ENCODE results near the gene WBP2. TPM values are rescaled to one million over a fixed set of nuclear protein-coding genes. Genes with fewer than 3 reads are reported as not detected.

The WBP2 gene
- total and polyA plus RNA-seq, 2 of the 13 experiments (the other 11 are each of a cell fraction or from before 2014, with no cell fraction given): 29.2 to 29.5 TPM

DNA sequence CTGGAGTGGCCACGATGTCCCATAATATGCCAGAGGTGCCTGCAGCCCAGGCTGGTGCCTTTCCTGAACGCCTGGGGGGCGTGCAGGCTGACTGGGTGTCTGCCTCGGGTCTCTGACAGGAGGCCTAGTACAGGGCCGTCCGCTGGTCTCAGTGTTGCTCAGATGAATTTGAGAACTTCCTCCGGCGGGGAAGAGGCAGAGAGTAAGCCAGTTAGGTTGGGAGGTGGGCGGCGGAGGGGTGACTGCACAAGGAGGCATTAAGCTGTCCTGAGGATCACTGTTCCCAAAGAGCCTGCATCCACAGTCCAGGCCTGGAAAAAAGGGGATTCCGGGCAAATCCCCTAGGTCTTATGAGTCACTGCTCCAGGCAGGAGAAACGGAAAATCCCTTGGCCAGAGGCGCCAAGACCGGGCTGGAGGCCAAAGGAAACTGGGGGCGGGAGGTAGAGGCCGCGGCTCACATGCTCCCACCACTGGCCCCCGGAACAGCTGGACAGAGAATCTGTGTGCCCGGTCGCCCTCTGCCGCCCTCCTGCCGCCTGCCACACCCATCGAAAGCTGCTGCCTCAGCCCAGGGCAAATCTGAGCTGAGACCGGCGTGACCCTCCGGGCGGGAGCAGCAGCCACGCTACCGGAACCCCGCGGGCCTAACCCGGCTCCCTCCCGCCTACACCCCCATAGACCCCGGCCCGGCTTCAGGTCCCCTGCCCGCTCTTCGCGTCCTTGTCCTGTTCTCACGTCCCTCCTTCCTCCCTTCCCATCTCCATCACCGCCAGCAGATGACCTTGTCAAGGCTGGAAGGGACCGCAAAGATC lies 22.0 kb upstream of the WBP2 start (continued):
- TF ChIP-seq ZBTB7B (CRISPR knock-in tag; IDR thresholded peaks at IDR 0.05): peak; percentile 56; the same call in 1 of the 2 replicates
- 0 out of 2 replicates have a peak, but pooled peaks have one; percentile 39 for TF ChIP-seq CBFB (CRISPR knock-in tag; IDR thresholded peaks at IDR 0.05)
- no peak for TF ChIP-seq ISL2 (CRISPR knock-in tag; IDR thresholded peaks at IDR 0.05)
- TF ChIP-seq, protein P1, sequence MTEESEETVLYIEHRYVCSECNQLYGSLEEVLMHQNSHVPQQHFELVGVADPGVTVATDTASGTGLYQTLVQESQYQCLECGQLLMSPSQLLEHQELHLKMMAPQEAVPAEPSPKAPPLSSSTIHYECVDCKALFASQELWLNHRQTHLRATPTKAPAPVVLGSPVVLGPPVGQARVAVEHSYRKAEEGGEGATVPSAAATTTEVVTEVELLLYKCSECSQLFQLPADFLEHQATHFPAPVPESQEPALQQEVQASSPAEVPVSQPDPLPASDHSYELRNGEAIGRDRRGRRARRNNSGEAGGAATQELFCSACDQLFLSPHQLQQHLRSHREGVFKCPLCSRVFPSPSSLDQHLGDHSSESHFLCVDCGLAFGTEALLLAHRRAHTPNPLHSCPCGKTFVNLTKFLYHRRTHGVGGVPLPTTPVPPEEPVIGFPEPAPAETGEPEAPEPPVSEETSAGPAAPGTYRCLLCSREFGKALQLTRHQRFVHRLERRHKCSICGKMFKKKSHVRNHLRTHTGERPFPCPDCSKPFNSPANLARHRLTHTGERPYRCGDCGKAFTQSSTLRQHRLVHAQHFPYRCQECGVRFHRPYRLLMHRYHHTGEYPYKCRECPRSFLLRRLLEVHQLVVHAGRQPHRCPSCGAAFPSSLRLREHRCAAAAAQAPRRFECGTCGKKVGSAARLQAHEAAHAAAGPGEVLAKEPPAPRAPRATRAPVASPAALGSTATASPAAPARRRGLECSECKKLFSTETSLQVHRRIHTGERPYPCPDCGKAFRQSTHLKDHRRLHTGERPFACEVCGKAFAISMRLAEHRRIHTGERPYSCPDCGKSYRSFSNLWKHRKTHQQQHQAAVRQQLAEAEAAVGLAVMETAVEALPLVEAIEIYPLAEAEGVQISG (CRISPR knock-in tag; IDR thresholded peaks at IDR 0.05): no peak; the same call in 1 of the 2 replicates
- no peak for TF ChIP-seq SMYD3 (CRISPR knock-in tag; IDR thresholded peaks at IDR 0.05)
- TF ChIP-seq, protein P2, sequence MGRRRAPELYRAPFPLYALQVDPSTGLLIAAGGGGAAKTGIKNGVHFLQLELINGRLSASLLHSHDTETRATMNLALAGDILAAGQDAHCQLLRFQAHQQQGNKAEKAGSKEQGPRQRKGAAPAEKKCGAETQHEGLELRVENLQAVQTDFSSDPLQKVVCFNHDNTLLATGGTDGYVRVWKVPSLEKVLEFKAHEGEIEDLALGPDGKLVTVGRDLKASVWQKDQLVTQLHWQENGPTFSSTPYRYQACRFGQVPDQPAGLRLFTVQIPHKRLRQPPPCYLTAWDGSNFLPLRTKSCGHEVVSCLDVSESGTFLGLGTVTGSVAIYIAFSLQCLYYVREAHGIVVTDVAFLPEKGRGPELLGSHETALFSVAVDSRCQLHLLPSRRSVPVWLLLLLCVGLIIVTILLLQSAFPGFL (CRISPR knock-in tag; IDR thresholded peaks at IDR 0.05): no peak
- no peak for TF ChIP-seq NONO (IDR thresholded peaks at IDR 0.05)
- TF ChIP-seq NONO (CRISPR knock-in tag; conservative IDR thresholded peaks at IDR 0.05): peak; percentile 17
- TF ChIP-seq ZNF326 (CRISPR knock-in tag; IDR thresholded peaks at IDR 0.05; ENCODE audit: borderline replicate concordance): no peak; the same call in 1 of the 2 replicates
- TF ChIP-seq HES4 (CRISPR knock-in tag; IDR thresholded peaks at IDR 0.05; ENCODE audit: borderline replicate concordance): 0 out of 2 replicates have a peak, but pooled peaks have one; percentile 16
- TF ChIP-seq FOSL1 (CRISPR knock-in tag; IDR thresholded peaks at IDR 0.05; ENCODE audit: borderline replicate concordance): no peak; the same call in 1 of the 2 replicates
- no peak for TF ChIP-seq PLRG1 (conservative IDR thresholded peaks at IDR 0.05)
- TF ChIP-seq ATAD3A (CRISPR knock-in tag; IDR thresholded peaks at IDR 0.05): no peak
- TF ChIP-seq, protein P3, sequence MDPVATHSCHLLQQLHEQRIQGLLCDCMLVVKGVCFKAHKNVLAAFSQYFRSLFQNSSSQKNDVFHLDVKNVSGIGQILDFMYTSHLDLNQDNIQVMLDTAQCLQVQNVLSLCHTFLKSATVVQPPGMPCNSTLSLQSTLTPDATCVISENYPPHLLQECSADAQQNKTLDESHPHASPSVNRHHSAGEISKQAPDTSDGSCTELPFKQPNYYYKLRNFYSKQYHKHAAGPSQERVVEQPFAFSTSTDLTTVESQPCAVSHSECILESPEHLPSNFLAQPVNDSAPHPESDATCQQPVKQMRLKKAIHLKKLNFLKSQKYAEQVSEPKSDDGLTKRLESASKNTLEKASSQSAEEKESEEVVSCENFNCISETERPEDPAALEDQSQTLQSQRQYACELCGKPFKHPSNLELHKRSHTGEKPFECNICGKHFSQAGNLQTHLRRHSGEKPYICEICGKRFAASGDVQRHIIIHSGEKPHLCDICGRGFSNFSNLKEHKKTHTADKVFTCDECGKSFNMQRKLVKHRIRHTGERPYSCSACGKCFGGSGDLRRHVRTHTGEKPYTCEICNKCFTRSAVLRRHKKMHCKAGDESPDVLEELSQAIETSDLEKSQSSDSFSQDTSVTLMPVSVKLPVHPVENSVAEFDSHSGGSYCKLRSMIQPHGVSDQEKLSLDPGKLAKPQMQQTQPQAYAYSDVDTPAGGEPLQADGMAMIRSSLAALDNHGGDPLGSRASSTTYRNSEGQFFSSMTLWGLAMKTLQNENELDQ (CRISPR knock-in tag; IDR thresholded peaks at IDR 0.05; ENCODE audit: borderline replicate concordance): 0 out of 2 replicates have a peak, but pooled peaks have one; percentile 3
- no peak; the same call in 1 of the 2 replicates for TF ChIP-seq JUNB (CRISPR knock-in tag; IDR thresholded peaks at IDR 0.05; ENCODE audit: borderline replicate concordance)
- TF ChIP-seq ZNF446 (CRISPR knock-in tag; IDR thresholded peaks at IDR 0.05): no peak
- peak; percentile 39 for TF ChIP-seq ERF (CRISPR knock-in tag; IDR thresholded peaks at IDR 0.05)
- no peak for TF ChIP-seq HNRNPLL (IDR thresholded peaks at IDR 0.05; ENCODE audit: low read depth, low read length, poor library complexity, severe bottlenecking)
- no peak for TF ChIP-seq ARHGAP35 (CRISPR knock-in tag; IDR thresholded peaks at IDR 0.05; ENCODE audit: borderline replicate concordance)
- peak; percentile 36; the same call in 1 of the 2 replicates for TF ChIP-seq GZF1 (CRISPR knock-in tag; IDR thresholded peaks at IDR 0.05)
- TF ChIP-seq ZSCAN25 (CRISPR knock-in tag; IDR thresholded peaks at IDR 0.05): no peak; the same call in 1 of the 2 replicates
- TF ChIP-seq, protein P4, sequence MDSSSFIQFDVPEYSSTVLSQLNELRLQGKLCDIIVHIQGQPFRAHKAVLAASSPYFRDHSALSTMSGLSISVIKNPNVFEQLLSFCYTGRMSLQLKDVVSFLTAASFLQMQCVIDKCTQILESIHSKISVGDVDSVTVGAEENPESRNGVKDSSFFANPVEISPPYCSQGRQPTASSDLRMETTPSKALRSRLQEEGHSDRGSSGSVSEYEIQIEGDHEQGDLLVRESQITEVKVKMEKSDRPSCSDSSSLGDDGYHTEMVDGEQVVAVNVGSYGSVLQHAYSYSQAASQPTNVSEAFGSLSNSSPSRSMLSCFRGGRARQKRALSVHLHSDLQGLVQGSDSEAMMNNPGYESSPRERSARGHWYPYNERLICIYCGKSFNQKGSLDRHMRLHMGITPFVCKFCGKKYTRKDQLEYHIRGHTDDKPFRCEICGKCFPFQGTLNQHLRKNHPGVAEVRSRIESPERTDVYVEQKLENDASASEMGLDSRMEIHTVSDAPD (CRISPR knock-in tag; IDR thresholded peaks at IDR 0.05): 0 out of 2 replicates have a peak, but pooled peaks have one; percentile 19
- no peak for TF ChIP-seq RNF2 (conservative IDR thresholded peaks at IDR 0.05; ENCODE audit: low read depth)

Data from HepG2 (cell line).